HG02642 (cell line): ENCODE measurements around the gene CRYGS.
"Not testable (repeated sequence)": the region's sequence is repeated elsewhere in the genome, so short reads cannot be mapped to it uniquely, and the experiment has no call there.

Source experiments
- ATAC-seq: cut with Tn5 transposase; IDR thresholded peaks from one replicate; pipeline ENCODE4 v1.9.1; 2021; ENCODE audit warnings: mild to moderate bottlenecking; ENCODE audit not compliant: unreplicated experiment, poor library complexity

Gene CRYGS

DNA sequence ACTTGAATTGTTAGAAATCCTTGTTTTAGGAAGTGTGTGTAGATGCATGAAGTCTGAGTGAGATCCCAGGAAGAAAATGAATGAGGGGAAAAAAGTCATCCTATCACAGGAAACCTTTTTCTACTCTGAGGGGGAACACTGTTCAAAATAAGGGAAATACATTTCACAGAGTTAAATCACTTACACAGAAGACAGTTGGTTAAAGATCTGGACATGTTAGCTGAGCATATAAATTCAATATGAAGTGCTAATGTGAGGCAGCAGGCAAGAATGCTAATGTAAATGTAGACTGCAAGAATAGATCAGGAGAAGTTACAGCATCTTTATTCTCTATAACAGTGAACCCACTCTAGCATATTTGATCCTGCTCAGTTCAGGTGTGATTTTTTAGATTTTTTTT, 20.4 kb upstream of the CRYGS start:
- no peak for ATAC-seq

GRCh38 chr3:186552408-186553031, 8.3 kb upstream of the CRYGS start:
- no peak for ATAC-seq

- ATAC-seq = no peak
Observed at GRCh38 chr3:186551387-186551786, 7.2 kb upstream of the CRYGS start.

DNA sequence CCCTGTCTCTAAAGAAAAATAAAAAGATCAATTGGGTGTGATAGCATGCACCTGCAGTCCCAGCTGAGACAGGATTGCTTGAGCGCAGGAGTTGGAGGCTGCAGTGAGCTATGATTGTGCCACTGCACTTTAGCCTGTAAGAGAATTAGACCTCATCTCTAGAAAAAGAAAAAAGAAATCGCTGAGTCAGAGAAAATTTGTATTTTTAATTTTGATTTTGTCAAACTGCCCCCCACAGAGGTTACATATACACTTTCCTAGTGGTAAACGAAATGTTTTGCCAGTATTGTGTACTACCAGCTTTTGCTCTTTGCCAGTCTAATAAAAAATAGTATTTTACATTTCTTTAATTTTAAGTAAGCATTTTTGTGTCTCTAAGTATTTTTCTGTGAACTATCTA, 5.3 kb upstream of the CRYGS start:
- ATAC-seq = no peak

- no peak for ATAC-seq
Observed at GRCh38 chr3:186540835-186541226, 3.3 kb downstream of the CRYGS start.

GRCh38 chr3:186540221-186540834, 3.9 kb downstream of the CRYGS start:
- peak; percentile 62 for ATAC-seq

DNA sequence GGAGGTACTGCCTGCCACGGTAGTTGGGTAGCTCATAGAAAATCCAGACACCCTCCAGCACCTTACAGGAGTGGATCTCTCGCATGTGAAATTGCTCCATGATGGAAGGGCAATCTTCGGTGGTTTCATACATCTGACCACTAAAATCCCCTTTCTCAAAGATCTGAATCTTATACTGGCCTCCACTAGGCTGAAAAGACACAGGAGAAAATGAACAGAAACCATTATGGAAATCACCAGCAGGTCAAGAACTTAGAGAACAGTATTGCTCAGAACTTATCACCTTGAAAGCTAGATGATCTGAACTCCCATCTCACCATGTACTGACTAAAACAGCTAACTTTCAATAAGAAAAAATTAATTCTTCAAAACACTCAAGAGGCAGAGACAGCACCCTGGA, 5.4 kb downstream of the CRYGS start:
- peak; percentile 35 for ATAC-seq

DNA sequence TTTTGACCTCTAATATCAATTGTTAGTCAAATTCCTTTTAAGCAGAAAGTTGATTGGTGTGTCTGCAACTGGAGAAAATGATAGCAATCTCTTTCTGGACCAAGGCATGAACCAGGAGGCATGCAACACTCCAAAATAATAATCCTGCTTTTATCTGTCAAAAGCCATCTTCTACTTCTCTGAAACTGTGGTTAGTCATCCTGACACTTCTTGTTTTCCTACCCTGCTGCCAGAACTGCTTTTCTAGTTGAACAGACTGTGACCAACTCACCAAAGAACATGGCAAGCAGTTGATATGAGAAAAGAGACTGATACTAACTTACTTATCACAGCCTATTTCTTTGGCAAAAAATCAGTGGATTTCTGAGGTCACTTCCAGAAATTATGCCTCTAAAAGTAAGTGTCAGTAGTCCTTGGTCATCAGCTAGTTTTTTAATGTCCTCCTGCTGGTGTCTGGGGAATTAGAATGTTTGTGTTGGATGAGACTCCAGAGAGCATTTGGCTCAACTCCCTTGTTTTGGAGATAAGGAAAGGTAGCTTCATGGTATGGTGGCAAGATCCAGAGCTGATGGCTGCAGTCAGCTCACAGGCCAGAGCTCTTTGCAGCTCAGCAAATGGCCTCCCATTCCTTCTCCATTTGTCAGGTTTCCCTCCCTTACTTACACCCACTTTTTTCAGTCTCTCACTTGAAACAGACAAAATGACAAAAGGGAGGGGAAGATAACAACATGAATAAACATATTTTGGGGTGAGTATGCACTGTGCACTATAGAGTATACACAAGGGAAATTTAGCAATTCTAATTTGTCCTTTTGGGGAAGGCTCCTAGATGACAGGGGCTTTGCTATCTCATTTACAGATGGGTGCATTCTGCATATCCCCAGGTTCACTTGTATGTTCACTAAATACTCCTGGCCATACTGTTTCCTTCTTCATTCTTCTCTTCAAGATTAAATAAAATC, 7.0 kb downstream of the CRYGS start:
- ATAC-seq = no peak

GRCh38 chr3:186534113-186534669, 10.0 kb downstream of the CRYGS start:
- ATAC-seq = peak; percentile 72

DNA sequence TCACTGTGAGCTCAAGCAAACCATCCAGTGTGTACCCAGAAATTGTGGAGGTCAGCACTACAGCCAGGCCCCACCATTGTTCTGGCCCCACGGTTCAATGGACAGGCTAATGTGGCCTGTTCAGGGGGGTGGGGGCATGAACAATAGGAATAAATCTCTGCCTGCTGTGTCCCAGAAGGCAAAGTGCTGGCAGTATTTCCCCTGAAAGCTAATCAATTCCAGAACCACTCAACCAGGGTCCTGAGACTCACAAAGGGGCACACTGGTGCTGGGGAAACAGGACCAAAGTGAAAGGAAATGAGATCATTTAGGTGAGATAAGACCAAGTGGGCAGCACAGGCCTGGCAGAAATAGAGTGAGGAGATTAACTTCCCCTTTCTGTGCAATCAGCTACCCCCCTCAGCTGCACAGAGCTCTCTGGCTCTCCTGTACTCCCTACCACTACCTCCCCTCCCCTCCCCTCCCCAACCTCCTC, 11.5 kb downstream of the CRYGS start:
- ATAC-seq = peak; percentile 54

GRCh38 chr3:186531694-186532093, 12.5 kb downstream of the CRYGS start:
- ATAC-seq = not testable (repeated sequence)

DNA sequence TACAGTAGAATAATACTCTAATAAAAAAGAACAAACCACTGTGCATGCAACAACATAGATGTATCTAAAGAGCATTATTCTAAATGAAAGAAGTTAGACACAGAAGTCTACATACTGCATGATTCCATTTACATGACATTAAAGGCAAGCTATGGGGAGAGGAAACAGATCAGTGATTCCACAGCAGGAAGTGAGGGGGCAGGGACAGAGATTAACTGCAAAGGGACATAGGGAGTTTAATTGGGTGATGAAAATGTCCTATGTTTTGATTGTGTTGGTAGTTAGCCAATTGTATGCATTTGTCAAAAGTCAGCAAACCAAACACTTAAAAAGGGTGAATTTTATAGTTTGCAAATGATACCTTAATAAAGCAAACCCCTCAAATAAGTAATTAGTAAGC, 13.8 kb downstream of the CRYGS start:
- no peak for ATAC-seq

GRCh38 chr3:186529201-186529999, 14.8 kb downstream of the CRYGS start:
- ATAC-seq = no peak

- peak; percentile 37 for ATAC-seq
Observed at GRCh38 chr3:186526256-186526606, 17.9 kb downstream of the CRYGS start.

- peak; percentile 30 for ATAC-seq
Observed at GRCh38 chr3:186525369-186526255, 18.6 kb downstream of the CRYGS start.

DNA sequence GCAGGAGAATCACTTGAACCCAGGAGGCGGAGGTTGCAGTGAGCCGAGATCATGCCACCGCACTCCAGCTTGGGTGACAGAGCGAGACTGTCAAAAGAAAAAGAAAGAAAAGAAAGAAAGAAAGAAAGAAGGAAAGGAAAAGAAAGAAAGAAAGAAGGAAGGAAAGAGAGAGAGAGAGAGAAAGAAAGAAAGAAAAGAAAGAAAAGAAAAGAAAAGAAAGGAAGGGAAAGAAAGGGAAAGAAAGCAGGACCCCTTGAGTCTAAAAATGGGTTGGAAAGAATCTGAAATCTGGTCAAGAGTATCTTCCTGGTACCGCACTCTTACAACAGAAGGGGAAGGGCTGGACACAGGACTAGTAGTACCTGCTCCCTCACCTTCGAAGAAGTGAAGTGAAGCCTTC, 19.6 kb downstream of the CRYGS start:
- no peak for ATAC-seq

DNA sequence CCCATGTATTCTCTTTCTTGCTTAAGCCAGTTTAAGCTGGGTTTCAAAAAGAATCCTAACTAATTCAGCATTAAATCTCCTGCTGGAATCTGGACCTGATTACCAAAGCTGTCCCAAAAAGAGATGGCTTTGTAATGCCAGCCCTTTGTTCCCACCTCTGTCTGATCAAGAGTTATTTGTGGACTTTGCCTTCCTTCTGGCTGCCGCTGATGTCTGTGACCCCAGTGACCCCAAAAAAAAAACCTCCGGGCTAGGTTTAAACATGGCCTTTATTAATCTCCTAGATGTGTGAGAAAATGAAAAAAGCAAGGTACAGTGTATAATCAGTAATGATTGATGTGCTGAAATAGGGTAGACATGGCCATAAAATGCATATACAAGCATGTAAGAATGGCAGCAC, 20.7 kb downstream of the CRYGS start:
- ATAC-seq = no peak

DNA sequence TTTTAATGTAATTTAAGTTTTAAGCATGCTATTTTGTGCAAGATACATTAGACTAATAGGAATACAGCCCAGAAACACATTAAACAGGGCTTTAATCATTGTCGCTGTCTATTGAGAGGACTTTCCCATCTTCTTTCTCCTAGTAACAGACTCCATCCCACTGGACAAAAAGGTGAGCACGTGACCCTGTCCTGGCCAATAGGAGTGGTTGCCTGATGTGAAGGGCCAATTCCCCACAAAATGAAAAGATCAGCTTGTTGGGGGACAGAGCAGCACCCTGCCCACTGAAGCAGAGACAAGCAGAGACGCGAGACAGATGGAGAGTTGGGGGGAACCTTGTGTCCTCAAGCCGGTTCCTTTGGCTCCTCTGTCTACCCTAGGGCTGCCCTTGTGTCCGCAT, 21.2 kb downstream of the CRYGS start:
- no peak for ATAC-seq
